Measurements from ENCODE around the gene SLC45A1.

SLC45A1 gene

DNA sequence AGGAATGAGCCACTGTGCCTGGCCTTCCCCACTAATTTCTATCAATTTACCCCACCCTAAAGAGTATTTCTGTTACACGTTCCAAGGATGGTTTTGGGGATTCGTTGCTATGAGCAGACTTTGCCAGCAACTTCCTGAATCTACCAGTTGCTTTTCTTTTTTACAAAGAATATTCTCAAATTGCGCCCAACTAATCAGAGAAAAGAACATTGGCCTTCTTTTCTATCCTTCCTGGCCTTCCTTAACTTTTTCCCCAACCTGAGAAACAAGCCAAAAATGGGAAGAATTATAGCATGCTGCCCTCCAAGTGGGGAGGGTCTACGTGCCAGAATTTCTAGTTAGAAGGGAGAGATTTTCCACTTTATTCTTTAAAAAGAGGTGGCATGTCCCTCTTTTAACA is 44.9 kb upstream of the SLC45A1 start:
- TF ChIP-seq ZNF202 (tag by site-specific recombination; IDR thresholded peaks at IDR 0.05; ENCODE audit: borderline replicate concordance) = no peak
- TF ChIP-seq ZNF555 (tag by site-specific recombination; conservative IDR thresholded peaks at IDR 0.05) = no peak
- TF ChIP-seq ZNF664 (tag by site-specific recombination; IDR thresholded peaks at IDR 0.05) = no peak
- no peak for TF ChIP-seq ZNF311 (tag by site-specific recombination; IDR thresholded peaks at IDR 0.05; ENCODE audit: borderline replicate concordance)
- TF ChIP-seq, protein P1, sequence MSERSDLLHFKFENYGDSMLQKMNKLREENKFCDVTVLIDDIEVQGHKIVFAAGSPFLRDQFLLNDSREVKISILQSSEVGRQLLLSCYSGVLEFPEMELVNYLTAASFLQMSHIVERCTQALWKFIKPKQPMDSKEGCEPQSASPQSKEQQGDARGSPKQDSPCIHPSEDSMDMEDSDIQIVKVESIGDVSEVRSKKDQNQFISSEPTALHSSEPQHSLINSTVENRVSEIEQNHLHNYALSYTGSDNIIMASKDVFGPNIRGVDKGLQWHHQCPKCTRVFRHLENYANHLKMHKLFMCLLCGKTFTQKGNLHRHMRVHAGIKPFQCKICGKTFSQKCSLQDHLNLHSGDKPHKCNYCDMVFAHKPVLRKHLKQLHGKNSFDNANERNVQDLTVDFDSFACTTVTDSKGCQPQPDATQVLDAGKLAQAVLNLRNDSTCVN (tag by site-specific recombination; optimal IDR thresholded peaks at IDR 0.05) = no peak
- CTCF ChIA-PET = no interaction called here
- Histone ChIP-seq H3K9me3 (ENCODE audit: control insufficient read depth, insufficient read depth, low read depth, low read length) (no peaks in the 10 kb centered on the region), H3K36me3 (ENCODE audit: control insufficient read depth in 2 of 2, insufficient read depth in 1 of 2, low read length in 2 of 2) (no peaks in the 10 kb centered on the region), H3K27ac (ENCODE audit: extremely low read depth, low read depth, low read length) (no peak overlapping the region), H3K4me1 (ENCODE audit: control insufficient read depth, insufficient read depth, low read length) (no peaks in the 10 kb centered on the region), H3K4me3 (ENCODE audit: low read depth, low read length) (no peak overlapping the region)
- POLR2A ChIA-PET = interaction anchor here (0.7 kb wide), 1 partner anchor 135 kb away, joined by 4 read pairs; no protein-coding TSS in a partner anchor

DNA sequence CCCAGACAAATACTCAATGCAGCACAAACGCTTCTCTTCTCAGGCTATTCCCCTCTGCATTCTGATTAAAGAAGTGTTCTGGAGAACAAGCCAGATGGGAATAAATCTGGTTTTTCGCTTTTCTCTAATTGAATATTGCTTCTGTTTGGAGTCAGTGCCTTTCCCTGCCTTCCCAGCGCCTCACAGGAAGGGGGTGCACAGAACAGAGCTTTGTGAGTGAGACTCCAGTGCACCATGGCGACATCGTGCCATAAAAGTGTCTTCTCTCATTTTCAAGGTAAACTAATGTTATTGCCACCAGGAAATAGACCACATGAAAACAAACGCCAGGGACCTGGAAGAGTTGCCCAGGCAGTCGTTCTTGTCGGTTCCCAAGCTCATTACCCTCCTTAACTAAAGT is 43.6 kb upstream of the SLC45A1 start:
- no peaks in the 10 kb centered on the region for H3K9me3 ChIP-seq (ENCODE audit: control insufficient read depth, insufficient read depth, low read depth, low read length)
- TF ChIP-seq, protein P2, sequence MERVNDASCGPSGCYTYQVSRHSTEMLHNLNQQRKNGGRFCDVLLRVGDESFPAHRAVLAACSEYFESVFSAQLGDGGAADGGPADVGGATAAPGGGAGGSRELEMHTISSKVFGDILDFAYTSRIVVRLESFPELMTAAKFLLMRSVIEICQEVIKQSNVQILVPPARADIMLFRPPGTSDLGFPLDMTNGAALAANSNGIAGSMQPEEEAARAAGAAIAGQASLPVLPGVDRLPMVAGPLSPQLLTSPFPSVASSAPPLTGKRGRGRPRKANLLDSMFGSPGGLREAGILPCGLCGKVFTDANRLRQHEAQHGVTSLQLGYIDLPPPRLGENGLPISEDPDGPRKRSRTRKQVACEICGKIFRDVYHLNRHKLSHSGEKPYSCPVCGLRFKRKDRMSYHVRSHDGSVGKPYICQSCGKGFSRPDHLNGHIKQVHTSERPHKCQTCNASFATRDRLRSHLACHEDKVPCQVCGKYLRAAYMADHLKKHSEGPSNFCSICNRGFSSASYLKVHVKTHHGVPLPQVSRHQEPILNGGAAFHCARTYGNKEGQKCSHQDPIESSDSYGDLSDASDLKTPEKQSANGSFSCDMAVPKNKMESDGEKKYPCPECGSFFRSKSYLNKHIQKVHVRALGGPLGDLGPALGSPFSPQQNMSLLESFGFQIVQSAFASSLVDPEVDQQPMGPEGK (tag by site-specific recombination; IDR thresholded peaks at IDR 0.05) = no peak
- no peak for TF ChIP-seq ZFP69B (tag by site-specific recombination; IDR thresholded peaks at IDR 0.05)
- no peak overlapping the region for H3K4me3 ChIP-seq (ENCODE audit: low read depth, low read length)
- H3K36me3 ChIP-seq (ENCODE audit: control insufficient read depth in 2 of 2, insufficient read depth in 1 of 2, low read length in 2 of 2) = no peaks in the 10 kb centered on the region
- CTCF ChIA-PET = interaction anchor here (0.6 to 1.9 kb wide), 5 partner anchors 40 to 317 kb away, joined by 3 to 5 read pairs (median 4); no protein-coding TSS in a partner anchor
- POLR2A ChIA-PET = no interaction called here
- H3K27ac ChIP-seq (ENCODE audit: extremely low read depth, low read depth, low read length) = no peak overlapping the region
- H3K4me1 ChIP-seq (ENCODE audit: control insufficient read depth, insufficient read depth, low read length) = no peaks in the 10 kb centered on the region

DNA sequence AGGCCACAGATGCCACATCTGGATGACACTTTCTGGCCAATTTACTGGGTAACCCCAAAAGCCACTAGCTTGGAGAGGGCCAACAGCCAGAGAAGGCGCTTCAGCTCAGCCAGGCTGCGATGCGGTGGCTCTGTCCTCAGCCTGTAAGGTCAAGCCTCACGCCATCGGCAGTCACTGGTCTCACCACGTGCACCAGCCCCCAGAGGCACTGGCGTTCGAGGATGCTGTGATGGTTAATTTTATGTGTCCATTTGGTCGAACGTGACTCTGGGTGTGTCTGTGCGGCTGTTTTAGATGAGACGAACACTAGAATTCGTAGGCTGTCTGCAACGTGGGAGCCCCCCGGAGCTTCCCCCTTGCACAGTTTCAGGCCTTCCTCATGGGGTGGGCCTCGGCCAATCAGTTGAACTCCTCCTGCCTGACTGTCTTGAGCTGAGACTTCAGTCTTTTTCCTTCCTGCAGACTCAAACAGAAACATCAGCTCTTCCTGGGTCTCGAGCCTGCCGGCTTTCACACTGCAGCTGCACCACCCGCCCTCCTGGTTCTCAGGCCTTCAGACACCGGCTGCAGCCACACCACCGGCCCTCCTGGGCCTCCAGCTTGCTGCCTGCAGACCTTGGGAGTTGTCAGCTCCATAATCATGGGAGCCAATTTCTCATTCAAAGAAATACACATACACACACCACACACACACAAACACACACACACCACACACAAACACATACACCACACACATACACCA is 41.6 kb upstream of the SLC45A1 start:
- ChIA-PET POLR2A (no interaction called here), CTCF (no interaction called here)
- H3K9me3 ChIP-seq (ENCODE audit: control insufficient read depth, insufficient read depth, low read depth, low read length) = no peaks in the 10 kb centered on the region
- no peak overlapping the region for H3K4me3 ChIP-seq (ENCODE audit: low read depth, low read length)
- H3K36me3 ChIP-seq (ENCODE audit: control insufficient read depth in 2 of 2, insufficient read depth in 1 of 2, low read length in 2 of 2) = no peaks in the 10 kb centered on the region
- TF ChIP-seq ZNF10 (tag by site-specific recombination; IDR thresholded peaks at IDR 0.05) (peak; percentile 86), ZNF404 (tag by site-specific recombination; IDR thresholded peaks at IDR 0.05) (no peak)
- no peak overlapping the region for H3K27ac ChIP-seq (ENCODE audit: extremely low read depth, low read depth, low read length)
- no peaks in the 10 kb centered on the region for H3K4me1 ChIP-seq (ENCODE audit: control insufficient read depth, insufficient read depth, low read length)

DNA sequence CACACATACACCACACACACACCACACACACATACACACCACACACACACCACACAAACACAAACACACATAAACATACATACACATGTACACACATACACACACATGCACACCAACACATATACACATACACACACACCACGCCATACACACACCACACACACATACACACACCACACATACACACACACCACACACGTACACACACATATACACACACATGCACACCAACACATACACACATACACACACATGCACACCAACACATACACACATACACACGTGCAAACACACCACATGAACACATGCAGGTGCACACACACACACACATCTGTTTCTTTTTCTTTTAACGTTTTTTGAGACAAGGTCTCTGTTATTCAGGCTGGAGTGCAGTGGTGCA is 41.0 kb upstream of the SLC45A1 start:
- TF ChIP-seq, protein P3, sequence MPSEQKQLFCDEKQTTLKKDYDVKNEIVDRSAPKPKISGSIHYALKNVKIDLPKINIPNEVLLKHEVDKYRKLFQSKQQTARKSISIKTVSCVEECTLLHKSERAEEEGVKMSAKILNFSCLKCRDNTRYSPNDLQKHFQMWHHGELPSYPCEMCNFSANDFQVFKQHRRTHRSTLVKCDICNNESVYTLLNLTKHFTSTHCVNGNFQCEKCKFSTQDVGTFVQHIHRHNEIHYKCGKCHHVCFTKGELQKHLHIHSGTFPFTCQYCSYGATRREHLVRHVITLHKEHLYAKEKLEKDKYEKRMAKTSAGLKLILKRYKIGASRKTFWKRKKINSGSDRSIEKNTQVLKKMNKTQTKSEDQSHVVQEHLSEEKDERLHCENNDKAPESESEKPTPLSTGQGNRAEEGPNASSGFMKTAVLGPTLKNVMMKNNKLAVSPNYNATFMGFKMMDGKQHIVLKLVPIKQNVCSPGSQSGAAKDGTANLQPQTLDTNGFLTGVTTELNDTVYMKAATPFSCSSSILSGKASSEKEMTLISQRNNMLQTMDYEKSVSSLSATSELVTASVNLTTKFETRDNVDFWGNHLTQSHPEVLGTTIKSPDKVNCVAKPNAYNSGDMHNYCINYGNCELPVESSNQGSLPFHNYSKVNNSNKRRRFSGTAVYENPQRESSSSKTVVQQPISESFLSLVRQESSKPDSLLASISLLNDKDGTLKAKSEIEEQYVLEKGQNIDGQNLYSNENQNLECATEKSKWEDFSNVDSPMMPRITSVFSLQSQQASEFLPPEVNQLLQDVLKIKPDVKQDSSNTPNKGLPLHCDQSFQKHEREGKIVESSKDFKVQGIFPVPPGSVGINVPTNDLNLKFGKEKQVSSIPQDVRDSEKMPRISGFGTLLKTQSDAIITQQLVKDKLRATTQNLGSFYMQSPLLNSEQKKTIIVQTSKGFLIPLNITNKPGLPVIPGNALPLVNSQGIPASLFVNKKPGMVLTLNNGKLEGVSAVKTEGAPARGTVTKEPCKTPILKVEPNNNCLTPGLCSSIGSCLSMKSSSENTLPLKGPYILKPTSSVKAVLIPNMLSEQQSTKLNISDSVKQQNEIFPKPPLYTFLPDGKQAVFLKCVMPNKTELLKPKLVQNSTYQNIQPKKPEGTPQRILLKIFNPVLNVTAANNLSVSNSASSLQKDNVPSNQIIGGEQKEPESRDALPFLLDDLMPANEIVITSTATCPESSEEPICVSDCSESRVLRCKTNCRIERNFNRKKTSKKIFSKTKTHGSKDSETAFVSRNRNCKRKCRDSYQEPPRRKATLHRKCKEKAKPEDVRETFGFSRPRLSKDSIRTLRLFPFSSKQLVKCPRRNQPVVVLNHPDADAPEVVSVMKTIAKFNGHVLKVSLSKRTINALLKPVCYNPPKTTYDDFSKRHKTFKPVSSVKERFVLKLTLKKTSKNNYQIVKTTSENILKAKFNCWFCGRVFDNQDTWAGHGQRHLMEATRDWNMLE (tag by site-specific recombination; conservative IDR thresholded peaks at IDR 0.05; ENCODE audit: low read depth) = no peak
- TF ChIP-seq, protein P4, sequence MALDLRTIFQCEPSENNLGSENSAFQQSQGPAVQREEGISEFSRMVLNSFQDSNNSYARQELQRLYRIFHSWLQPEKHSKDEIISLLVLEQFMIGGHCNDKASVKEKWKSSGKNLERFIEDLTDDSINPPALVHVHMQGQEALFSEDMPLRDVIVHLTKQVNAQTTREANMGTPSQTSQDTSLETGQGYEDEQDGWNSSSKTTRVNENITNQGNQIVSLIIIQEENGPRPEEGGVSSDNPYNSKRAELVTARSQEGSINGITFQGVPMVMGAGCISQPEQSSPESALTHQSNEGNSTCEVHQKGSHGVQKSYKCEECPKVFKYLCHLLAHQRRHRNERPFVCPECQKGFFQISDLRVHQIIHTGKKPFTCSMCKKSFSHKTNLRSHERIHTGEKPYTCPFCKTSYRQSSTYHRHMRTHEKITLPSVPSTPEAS (tag by site-specific recombination; IDR thresholded peaks at IDR 0.05) = peak; percentile 72
- TF ChIP-seq ZNF629 (tag by site-specific recombination; IDR thresholded peaks at IDR 0.05) = no peak
- TF ChIP-seq, protein P2 (tag by site-specific recombination; IDR thresholded peaks at IDR 0.05) = no peak
- POLR2A ChIA-PET = no interaction called here

More for the DNA sequence above, 41.0 kb upstream of the SLC45A1 start:
- Histone ChIP-seq H3K27ac (ENCODE audit: extremely low read depth, low read depth, low read length) (no peak overlapping the region), H3K9me3 (ENCODE audit: control insufficient read depth, insufficient read depth, low read depth, low read length) (no peaks in the 10 kb centered on the region), H3K4me1 (ENCODE audit: control insufficient read depth, insufficient read depth, low read length) (no peaks in the 10 kb centered on the region), H3K36me3 (ENCODE audit: control insufficient read depth in 2 of 2, insufficient read depth in 1 of 2, low read length in 2 of 2) (no peaks in the 10 kb centered on the region), H3K4me3 (ENCODE audit: low read depth, low read length) (no peak overlapping the region)
- CTCF ChIA-PET = no interaction called here

All from HEK293 (cell line).